Adrenal gland (tissue), 12 donors: ENCODE results near the gene BBS7. TPM values are rescaled to one million over a fixed set of nuclear protein-coding genes. Genes with fewer than 3 reads are reported as not detected.

ENCODE experiments used
- DNase-seq, 7 donors: peaks; one replicate each; pipeline ENCODE4 v3.0.0-alpha.2; 2019 to 2020
- H3K27ac ChIP-seq, 5 donors: fragments of 200-600 bp; sonication (generic) in 4 of 5; 1 replicate in 3 of 5; 2 replicates in 2 of 5; pipeline versions ENCODE4 v1.5.1 to v1.8.0; 2016 to 2020; ENCODE audit warnings: mild to moderate bottlenecking in 1 of 5
- H3K27me3 ChIP-seq: fragments of 200-600 bp; 2 replicates; pipeline ENCODE4 v1.8.0; 2021
- H3K36me3 ChIP-seq, 2 donors: fragments of 200-600 bp; replicated peaks in 1 of 2; 1 replicate in 1 of 2; 2 replicates in 1 of 2; pipeline versions ENCODE4 v1.5.1 to v1.8.0; 2018 to 2022
- H3K4me1 ChIP-seq, 2 donors: fragments of 200-600 bp; replicated peaks in 1 of 2; 1 replicate in 1 of 2; 2 replicates in 1 of 2; pipeline versions ENCODE4 v1.5.1 to v1.8.0; 2018 to 2021
- H3K4me3 ChIP-seq, 4 donors: fragments of 200-600 bp; sonication (generic) in 3 of 4; one replicate each; pipeline ENCODE4 v1.5.1; 2016 to 2018
- H3K9me3 ChIP-seq, 3 donors: fragments of 200-600 bp; sonication (generic) in 1 of 3; replicated peaks in 1 of 3; 1 replicate in 2 of 3; 2 replicates in 1 of 3; pipeline versions ENCODE4 v1.5.1 to v1.8.0; 2016 to 2021
- CTCF ChIP-seq, 6 experiments: fragments of 450-650 bp in 4 of 6; fragments of 200-600 bp in 2 of 6; sonication (generic) in 1 of 6; IDR thresholded peaks; 1 replicate in 5 of 6; 2 replicates in 1 of 6; pipeline versions ENCODE4 v1.5.1 to v1.8.0; 2016 to 2021; ENCODE audit warnings: antibody characterized with exemption in 6 of 6, mild to moderate bottlenecking in 2 of 6, moderate library complexity in 1 of 6
- POLR2A ChIP-seq, 2 donors: fragments of 450-650 bp; IDR thresholded peaks; one replicate each; pipeline ENCODE4 v1.6.1; 2017; ENCODE audit warnings: antibody characterized with exemption in 2 of 2, mild to moderate bottlenecking in 2 of 2, moderate library complexity in 1 of 2
- WGBS, 4 donors: extraction: QIAGEN DNeasy Blood & Tissue Kit in 2 of 4; methylation state at CpG; one replicate each; pipeline versions ENCODE4 v1.1.5 to v1.1.7; 2013 to 2017; 5-methylcytosine and 5-hydroxymethylcytosine counted together
- intact Hi-C, 2 donors: fragments of 100-400 bp; cut with DNase I; formaldehyde crosslinking; loops; one replicate each; pipeline versions ENCODE4 v1.14.1 to v1.15.0; 2022 to 2023
- polyA plus RNA-seq, 3 donors: library from polyadenylated mRNA; stranded (reverse); fragments of 200-250 nt in 2 of 3; fragments of 350-450 nt in 1 of 3; fragmentation: Illumina TruSeq in 1 of 3; extraction: RNeasy Lipid Tissue Mini Kit (QIAGEN cat#74804) in 1 of 3; gene quantifications; one replicate each; pipeline ENCODE4 v1.2.3, GENCODE V29; 2013 to 2014
- total RNA-seq, 9 donors: library from RNA; depleted of rRNA in 4 of 9; stranded (reverse); fragments of >200 nt in 4 of 9; fragments of 120-200 nt in 1 of 9; fragmentation: NEBNext Ultra II Directional in 1 of 9; extraction: Animal tissue kit (Norgen Biotek cat#: 25700) in 1 of 9; gene quantifications; one replicate each; pipeline versions ENCODE4 v1.1.0 to v1.2.4, GENCODE V29; 2013 to 2023
- donor health status: healthy with polysubstance abuse.
- donor health status: Bipolar disorder and iron deficiency.
- donor health status: DM: yes; HTN: yes; CAD: no.
- donor health status: DM: no; HTN: no; CAD: no.
- donor health status: DM: no; HTN: no; CAD: no.
- donor health status: DM: yes; HTN: yes; CAD: no.

Gene BBS7
- total and polyA plus RNA-seq, 12 donors: 5.7 to 36.3 (median 14.1) TPM

- no peaks in the 10 kb centered on the region for H3K36me3 ChIP-seq
- 69 to 97% (median 93%) methylated on average over 2 of the region's 2 CpGs for WGBS, 4 donors
- no peak for DNase-seq
- no peaks in the 10 kb centered on the region for H3K4me1 ChIP-seq
- no peaks in the 10 kb centered on the region for H3K9me3 ChIP-seq
- no peak overlapping the region for H3K27ac ChIP-seq
- TF ChIP-seq POLR2A (IDR thresholded peaks at IDR 0.05) (no peak), CTCF (IDR thresholded peaks at IDR 0.05) (no peak)
- no peak overlapping the region for H3K4me3 ChIP-seq
- intact Hi-C loops: no loop called here
- H3K27me3 ChIP-seq: no peaks in the 10 kb centered on the region
Measured at GRCh38 chr4:121792966-121793365, 77.3 kb downstream of the BBS7 start.

DNA sequence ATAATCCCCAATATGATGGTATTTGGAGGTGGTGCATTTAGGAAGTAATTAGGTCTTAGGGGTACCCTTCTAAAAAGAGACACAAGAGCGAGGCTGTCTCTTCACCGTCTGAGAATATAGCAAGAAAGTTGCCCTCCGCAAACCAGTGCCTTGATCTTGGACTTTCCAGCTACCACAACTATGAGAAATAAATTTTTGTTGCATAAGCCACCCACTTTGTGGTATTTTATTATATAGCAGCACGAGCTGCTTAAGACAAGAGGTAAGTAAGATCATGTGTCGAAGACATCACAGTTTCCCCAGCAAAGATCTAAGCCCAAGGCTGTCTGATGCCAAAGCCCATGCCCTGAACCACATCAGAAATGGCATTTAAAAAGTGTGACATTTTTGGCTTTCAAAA lies 78.8 kb downstream of the BBS7 start:
- intact Hi-C loops: no loop called here
- Histone ChIP-seq H3K36me3 (no peaks in the 10 kb centered on the region), H3K27me3 (no peaks in the 10 kb centered on the region), H3K4me3 (no peak overlapping the region), H3K27ac (no peak overlapping the region), H3K4me1 (no peaks in the 10 kb centered on the region), H3K9me3 (no peaks in the 10 kb centered on the region)
- TF ChIP-seq POLR2A (IDR thresholded peaks at IDR 0.05) (no peak), CTCF (IDR thresholded peaks at IDR 0.05) (no peak)
- no peak for DNase-seq
- WGBS, 4 donors: 84 to 91% (median 87%) methylated on average over 5 of the region's 5 CpGs

- intact Hi-C loops: no loop called here
- Histone ChIP-seq H3K27ac (no peak overlapping the region), H3K27me3 (no peaks in the 10 kb centered on the region), H3K4me1 (no peaks in the 10 kb centered on the region), H3K9me3 (no peaks in the 10 kb centered on the region), H3K36me3 (no peaks in the 10 kb centered on the region), H3K4me3 (no peak overlapping the region)
- TF ChIP-seq CTCF (IDR thresholded peaks at IDR 0.05) (no peak), POLR2A (IDR thresholded peaks at IDR 0.05) (no peak)
- DNase-seq: no peak
Measured at GRCh38 chr4:121790976-121791375, 79.3 kb downstream of the BBS7 start.

DNA sequence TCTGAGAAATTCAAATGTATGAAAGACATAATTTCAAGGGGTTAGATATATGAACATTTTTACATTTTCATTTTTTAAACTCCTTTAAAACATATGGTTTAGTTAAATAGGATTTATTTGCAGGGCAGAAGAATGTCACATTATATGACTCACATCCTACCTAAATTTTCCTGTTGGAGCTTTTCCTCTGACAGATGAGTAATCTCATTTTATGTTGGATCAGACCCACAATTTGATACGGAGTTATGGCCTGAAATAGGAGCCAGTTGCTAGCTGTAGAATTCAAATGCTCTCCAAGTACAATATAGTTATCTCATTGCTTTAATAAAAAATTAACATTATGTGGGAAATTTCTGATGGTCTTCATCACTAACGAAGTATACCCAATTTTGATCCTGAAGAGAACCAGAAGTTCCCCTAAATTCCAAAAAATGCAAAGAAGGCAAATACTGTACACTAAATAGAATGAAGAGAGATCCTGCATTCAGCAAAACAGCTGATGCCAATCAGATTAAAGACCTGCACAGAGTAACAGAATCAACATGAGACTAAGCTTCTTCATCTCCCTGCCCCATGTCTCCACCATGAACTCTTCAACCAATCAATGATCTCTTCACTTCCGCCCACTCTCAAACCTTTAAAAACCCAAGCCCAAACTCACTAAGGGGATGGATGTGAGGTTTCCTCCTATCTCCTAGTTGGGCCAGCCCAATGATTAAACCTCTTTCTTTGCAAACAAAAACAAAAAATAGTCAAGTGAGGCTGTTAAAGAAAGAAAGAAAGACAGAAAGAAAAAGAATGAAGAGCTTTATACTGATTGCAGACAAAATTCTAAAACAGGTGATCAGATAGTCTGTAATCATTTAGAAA lies 80.1 kb downstream of the BBS7 start:
- TF ChIP-seq POLR2A (IDR thresholded peaks at IDR 0.05): no peak
- no peaks in the 10 kb centered on the region for H3K36me3 ChIP-seq
- WGBS, 4 donors: 54 to 66% (median 64%) methylated on average over 3 of the region's 3 CpGs
- no peak overlapping the region for H3K27ac ChIP-seq
- no peaks in the 10 kb centered on the region for H3K4me1 ChIP-seq
- DNase-seq: no peak
- H3K27me3 ChIP-seq: no peaks in the 10 kb centered on the region
- H3K9me3 ChIP-seq: no peaks in the 10 kb centered on the region
- no peak overlapping the region for H3K4me3 ChIP-seq
- intact Hi-C loops: no loop called here

- no peak for DNase-seq
- Histone ChIP-seq H3K4me3 (no peak overlapping the region), H3K27ac (no peak overlapping the region), H3K9me3 (no peaks in the 10 kb centered on the region), H3K36me3 (no peaks in the 10 kb centered on the region), H3K27me3 (no peaks in the 10 kb centered on the region), H3K4me1 (no peaks in the 10 kb centered on the region)
- 44 to 78% (median 60%) methylated on average over 1 of the region's 1 CpG for WGBS, 4 donors
- intact Hi-C loops: no loop called here
- no peak for TF ChIP-seq POLR2A (IDR thresholded peaks at IDR 0.05)
- no peak for TF ChIP-seq CTCF (IDR thresholded peaks at IDR 0.05)
Measured at GRCh38 chr4:121789455-121789854, 80.8 kb downstream of the BBS7 start.
